SH-SY5Y (cell line): ENCODE results near the gene STK40.

Experiments used
- GATA2 ChIP-seq: IDR thresholded peaks from 2 replicates; pipeline ENCODE4 v1.6.1; 2011; ENCODE audit warnings: mild to moderate bottlenecking, low read depth, low read length
- GATA3 ChIP-seq: IDR thresholded peaks from 2 replicates; pipeline ENCODE4 v1.6.1; 2011; ENCODE audit warnings: low read depth, mild to moderate bottlenecking, low read length, moderate library complexity

DNA sequence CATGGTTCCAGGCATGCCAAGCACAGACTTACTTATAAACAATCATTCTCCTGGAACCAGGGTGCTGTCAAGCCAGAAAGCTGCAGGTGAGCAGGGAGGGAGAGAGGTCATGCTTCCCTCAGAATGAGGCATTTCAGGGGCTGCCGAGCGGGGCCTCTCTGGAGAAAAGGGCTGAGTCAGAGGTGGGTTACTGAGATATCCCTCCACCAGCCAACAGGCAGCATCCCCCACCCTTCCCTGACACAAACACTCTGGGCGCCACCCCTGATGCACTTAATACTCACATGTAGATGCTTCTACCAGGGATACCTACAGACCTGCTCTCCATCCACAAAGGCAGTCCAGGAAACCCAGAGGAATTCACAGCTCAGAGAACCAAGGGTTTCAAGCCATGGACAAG is 13.1 kb downstream of the STK40 start:
- TF ChIP-seq GATA2 = no peak
- no peak for TF ChIP-seq GATA3
